GM19023 (cell line): ENCODE data around the gene PLEKHG5.
"Not testable (repeated sequence)": the region's sequence is repeated elsewhere in the genome, so short reads cannot be mapped to it uniquely, and the experiment has no call there.

Experiments
- ATAC-seq: cut with Tn5 transposase; IDR thresholded peaks from one replicate; pipeline ENCODE4 v1.9.1; 2021; ENCODE audit warnings: mild to moderate bottlenecking, moderate library complexity; ENCODE audit not compliant: unreplicated experiment

The PLEKHG5 gene

DNA sequence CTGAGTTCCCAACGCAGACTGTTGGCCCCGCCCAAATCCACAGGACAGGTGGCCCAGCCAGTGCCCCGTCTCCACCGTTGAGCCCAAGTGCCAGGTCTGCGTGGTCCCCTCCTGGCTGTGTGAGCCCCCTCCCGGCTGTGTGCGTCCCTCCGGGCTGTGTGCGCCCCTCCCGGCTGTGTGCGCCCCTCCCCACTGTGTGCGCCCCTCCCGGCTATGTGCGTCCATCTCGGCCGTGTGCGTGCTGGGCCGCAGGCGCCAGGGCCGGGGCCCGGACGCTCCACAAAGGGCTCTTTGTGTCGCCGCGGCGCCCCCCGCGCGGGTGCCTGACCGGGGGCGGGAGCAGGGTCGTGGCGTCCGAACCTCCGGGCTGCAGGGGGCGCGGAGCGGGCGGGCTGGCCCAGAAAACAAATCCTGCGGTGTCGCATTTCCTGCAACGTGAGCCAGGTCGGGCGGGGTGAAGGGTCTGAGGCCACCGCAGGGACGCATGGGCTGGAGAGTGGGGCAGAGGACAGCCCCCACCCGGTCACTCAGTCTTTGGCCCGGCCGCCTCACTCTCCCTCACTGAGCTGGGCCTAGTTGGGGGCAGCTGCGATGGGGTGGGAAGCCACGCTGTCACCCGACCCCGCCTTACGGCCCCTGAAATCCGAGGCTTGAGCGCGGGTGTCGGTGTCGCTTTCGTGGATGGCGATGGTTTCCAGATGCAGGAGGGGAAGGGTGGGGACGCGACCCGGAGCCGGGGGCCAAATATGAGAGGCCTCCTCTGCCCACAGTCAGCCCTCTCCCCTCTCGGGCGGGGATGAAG, 44.2 kb downstream of the PLEKHG5 start:
- no peak for ATAC-seq

DNA sequence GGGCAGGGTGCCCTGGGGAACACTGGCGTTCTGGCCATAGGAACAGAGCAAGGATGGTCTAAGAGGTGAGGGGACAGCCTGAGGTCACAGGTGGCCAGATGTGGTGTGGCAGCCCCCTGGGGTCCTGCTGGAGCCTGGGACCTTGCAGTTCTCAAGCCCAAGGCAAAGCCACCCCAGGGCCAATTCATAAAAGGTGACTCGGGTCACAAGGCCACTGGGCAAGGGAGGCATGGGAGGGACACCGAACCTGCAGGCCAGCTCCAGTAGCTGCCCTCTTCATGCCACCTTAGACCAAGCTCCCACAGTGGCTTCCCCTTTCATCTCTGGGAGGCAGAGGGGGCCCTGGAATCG, 44.8 kb downstream of the PLEKHG5 start:
- no peak for ATAC-seq

DNA sequence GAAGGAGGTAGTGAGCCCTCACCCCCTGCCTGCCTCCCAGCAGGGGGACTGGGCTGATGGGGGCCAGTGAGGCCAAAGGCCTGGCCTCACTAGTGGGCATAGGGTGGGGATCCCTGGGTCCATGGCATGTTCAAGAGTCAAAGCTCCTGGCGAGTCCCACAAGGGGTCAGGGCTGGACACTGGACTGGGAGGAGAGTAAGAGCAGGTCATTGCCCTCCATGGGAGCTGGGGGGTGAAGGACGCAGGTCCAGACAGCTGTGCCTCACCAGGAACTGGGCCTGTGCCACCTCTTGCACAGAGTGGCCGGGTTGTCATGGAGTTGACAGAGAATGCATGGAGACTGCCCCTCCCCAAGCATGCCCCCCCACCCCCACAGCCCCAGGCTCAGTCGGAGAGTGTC, 45.5 kb downstream of the PLEKHG5 start:
- not testable (repeated sequence) for ATAC-seq

DNA sequence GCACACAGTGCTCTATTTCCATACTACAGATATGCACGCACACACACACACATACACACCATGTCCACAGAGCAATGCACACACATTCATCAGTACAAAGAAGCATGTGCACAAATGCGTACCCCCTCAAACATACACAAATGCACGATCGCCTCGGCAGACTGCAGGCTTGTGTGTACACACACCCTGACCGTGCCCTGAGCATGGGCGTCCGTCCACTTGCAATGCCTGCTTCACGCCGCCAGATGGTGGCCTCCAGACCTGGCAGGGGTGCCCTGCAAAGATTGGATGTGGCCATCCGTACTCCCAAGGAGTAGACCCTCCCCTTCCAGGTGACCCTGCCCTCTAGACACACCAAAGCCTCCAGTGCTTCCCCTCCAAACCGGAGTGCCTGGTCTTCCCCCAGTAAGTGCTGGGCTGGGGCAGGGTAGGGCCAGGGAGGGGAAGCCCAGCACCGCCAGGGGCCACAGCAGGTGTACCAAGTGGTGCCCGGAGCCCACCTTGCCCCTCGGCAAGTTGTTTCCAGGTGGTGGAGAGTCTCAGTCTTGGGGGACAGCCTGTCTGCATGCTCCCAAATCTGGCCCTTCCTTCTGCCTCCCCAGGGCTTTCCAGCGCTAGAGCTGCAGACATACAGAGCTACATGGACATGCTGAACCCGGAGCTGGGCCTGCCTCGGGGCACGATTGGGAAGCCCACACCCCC, 46.3 kb downstream of the PLEKHG5 start:
- ATAC-seq, result no peak

DNA sequence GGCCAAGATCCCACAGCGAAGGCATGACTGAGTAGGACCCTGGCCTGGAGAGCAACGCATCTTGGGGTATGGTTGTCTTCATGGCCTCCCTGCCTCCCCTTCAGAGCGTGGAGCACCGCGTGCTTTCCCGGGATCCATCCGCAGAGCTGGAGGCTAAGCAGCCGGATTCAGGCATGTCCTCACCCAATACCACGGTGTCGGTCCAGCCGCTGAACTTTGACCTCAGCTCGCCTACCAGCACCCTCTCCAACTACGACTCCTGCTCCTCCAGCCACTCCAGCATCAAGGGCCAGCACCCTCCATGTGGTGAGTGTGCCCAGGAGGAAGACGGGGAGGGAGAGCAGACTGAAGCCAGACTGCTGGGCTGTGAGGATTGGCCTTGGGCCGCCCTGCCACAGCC, 47.1 kb downstream of the PLEKHG5 start:
- ATAC-seq, result no peak

DNA sequence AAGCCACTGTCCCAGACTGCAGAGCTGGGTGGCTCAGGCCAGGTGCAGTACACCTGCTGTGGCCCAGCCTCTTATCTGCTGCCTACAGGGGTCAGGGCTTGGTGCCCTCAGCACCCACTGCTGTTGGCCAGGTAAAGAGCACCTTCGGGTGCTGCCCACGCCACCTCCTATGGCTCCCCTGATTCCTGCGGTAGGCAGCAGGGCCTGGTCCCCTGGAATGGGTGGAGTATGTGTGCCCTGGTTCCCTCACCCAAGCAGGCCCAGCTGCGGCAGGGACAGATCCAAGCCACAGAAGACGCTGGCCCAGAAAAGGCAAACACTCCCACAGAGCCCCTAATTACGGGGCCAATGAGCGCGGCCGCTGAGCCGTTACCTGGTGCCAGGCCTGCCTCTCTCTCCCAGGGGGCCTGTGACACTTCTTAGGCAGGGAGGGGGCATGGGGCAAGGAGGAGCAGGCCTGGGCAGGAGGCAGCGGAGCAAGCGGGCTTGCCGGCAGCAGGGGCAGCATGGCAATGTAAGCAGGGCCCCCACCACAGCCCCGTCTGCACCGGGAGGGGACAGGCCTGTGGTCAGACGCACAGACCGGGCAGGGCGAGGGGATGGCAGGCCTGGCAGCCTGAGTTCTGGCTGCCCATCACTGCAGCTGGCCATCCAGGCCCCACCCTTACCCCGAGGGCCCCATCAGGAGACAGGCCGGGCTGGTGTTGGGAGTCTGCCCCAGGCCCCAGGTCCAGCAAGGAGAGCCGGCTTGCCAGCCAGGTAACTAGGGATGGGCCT, 47.9 kb downstream of the PLEKHG5 start:
- ATAC-seq, result no peak

DNA sequence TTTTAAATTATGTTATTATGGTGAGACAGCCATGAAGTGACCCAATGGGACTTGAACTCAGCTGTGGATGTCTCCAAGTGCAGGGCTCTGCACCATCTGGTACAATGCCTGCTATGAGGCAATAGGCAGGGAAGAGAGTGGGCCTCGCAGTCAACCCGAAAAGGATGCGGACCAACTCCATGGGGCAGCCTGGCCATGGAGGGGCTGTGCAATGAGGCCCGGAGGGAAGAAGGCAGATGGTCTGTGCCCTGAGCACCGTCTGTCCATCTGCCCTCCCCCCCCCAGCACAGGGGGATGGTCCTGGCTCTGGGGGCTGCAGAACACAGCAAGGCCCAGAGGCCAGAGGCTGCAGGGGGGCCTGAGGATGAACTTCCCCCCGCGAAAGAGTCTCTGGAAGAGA, 49.9 kb downstream of the PLEKHG5 start:
- ATAC-seq, result no peak

DNA sequence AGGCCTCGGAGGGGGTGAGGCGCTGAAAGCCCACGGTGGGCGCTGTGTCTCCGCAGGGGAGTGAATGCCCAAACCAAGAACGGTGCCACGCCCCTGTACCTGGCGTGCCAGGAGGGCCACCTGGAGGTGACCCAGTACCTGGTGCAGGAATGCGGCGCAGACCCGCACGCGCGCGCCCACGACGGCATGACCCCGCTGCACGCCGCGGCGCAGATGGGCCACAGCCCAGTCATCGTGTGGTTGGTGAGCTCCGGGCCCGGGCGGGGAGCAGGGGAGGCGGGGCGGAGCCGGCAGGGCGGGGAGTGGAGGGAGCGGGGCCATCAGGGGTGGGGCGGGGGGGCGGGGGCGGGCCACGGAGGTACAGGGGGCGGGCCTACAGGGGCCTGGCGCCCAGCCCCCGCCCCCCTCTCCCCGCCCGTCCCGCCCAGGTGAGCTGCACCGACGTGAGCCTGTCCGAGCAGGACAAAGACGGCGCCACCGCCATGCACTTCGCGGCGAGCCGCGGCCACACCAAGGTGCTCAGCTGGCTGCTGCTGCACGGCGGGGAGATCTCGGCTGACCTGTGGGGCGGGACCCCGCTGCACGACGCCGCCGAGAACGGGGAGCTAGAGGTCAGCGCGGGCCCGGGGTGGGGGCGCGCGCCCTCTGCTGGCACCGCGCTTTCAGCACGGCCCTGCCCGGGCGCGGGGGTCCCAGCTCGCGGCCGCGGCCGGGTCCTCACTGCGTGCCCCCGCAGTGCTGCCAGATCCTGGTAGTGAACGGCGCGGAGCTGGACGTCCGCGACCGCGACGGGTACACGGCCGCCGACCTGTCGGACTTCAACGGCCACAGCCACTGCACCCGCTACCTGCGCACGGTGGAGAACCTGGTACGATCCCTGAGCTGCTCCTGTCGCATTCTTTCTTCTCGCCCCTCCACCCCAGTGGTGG, 51.0 kb downstream of the PLEKHG5 start:
- ATAC-seq, result no peak

DNA sequence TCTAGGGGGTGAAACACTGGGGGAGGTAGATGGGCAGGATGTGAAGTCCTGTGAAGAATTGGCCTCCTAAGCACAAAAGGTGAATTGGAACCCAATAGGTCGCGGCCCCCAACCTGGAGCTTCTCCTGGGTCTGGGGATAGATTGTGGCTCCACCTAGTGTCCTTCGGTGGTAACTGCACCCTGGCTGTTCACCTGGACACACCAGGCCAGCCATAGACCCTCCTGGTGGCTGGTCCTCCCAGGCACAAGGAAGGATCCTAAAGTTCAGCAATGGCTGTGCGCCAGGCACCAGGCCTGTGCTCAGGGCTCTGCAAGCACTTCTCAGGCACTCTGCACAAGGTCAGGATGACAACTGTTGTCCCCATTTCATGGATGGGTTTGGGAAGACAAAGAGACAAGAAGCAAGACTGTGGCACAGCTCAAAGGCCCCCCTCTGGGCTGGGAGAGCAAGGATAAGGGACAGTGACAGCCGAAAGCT, 53.4 kb downstream of the PLEKHG5 start:
- no peak for ATAC-seq

DNA sequence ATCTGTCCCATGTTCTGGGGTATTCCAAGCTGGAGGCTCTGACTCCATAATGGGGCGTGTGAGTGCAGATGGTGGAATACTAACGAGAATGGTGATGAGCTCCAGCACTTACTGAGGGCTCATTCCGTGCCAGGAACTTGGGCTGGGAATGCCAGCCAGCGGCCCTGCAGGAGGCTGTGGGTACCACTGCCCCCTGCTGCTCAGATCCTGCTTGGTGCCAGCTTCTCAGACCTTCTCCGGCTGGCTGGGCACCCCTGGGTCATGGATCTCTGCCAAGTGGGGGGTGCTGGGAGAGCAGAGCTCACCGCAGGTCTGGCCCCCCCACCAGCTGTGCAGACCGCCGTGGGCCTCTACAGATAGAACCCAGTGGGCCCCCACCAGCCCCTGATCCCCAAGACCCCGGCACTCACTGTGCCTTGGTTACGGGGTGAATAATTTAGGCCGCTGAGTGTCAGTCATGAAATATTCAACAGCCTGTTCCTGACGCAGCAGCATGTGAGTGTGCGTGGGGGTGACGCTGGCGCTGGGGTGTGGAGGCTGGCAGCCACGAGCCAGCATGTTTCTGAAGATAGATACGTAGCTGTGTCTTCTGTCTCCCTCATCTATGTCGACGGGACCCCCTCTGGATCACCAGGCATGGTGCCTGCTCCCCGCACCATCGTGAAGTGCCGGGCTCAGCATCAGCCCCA, 54.3 kb downstream of the PLEKHG5 start:
- not testable (repeated sequence) for ATAC-seq

DNA sequence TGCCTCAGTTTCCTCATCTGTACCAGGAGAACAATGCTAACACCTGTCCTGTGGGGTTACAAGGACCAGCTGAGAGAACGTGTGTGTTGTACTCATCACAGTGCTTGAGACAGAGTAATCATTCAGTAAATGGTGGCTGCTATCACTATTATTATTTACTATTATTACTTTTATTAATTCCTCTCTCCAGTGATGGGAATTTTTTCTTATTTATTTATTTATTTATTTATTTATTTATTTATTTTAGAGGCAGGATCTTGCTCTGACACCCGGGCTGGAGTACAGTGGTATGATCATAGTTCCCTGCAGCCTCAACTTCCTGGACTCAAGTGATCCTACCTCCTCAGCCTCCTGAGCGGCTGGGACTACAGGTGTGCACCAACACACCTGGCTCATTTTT, 55.2 kb downstream of the PLEKHG5 start:
- ATAC-seq, result not testable (repeated sequence)

DNA sequence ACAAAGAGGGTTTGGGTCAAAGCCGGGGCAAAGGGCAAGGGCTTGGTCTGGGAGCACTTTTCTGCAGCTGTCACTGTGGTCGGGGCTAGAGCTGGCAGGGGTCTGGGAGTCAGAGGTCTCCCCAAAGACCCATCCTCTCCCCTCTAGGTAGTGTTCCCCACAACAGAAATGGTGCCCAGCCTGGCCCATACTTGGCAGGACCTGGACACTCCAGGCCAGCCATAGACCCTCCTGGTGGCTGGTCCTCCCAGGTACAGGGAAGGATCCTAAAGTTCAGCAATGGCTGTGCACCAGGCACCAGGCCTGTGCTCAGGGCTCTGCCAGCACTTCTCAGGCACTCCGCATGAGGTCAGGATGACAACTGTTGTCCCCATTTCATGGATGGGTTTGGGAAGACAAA, 55.9 kb downstream of the PLEKHG5 start:
- no peak for ATAC-seq

DNA sequence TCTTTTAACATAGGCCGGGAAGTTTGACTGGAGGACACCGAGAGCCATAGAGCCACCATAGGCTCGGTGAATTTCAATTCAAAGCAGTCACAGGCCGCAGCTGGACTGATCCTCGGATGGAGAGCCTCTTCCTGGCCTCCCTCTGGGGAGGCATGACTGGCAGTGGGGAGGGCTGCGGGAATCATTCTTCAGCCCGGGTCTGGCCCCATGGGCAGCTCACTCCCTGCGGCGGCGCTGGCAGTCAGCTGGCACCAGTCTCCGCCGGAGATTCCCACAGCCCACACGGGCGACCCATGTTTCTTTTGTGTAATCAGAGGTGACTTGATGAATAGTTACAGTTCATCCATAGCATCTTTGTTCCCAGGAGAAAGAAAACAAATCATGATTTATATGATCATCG, 56.3 kb downstream of the PLEKHG5 start:
- no peak for ATAC-seq

DNA sequence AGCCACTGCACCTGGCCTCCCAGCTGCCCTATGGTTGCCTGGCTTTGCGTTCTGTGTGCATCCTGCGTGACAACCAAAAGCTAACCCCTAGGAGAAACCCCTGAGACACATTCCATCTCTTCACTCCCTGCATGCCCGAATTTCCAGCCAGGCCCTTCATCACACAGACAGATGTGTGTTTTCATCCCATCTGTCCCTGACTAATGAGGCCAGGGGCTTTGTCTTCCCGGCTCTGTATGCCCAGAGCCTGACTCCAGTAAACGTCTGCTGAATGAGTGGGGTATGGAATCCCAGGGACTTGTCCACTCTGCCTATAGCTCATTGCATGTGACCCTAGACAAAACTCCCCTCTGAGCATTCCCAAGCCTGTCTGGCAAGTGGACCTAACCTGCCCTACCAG, 57.3 kb downstream of the PLEKHG5 start:
- no peak for ATAC-seq

DNA sequence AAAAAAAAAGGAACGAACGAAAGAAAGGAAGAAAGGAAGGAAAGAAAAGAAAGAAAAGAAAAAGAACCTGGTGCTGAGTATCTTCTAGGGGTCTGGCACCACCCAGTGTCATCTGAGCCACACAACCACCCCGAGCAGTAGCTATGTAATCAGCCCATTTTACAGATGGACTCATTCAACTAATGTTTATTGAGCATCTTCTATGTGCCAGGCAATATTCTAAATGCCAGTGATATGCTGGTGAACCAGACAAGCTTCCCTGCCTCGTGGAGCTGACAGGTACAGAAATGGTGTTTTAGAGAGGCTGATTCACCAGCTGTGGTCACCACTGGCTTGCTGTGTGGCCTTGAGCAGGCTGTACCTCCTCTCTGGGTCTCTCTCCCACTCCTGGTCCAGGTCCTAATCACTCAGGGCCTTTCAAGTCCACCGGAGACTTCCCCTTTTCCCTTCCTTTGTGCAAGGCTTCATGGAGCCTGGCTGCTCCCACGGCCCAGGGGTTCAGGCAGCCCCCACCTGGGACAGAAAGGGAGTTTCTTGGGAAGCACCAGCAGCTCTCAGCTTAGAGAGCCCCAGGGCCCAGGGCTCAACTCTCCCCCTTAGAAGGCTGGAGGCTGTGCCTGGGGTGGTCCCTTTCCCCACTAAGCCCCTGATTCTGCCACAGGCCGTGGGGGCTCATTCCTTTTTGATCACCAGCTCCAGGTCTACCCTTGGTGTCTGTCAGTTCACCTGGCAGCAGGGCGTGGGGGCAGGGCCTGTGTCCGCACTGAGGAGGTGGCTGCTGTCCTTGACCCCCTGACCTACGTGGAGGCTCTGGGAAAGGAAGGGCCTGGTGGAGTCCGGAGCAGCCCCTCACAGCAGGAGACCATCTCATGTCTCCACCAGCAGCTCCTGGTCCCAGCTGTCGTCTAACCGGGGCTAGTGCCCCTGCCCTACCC, 59.6 kb downstream of the PLEKHG5 start:
- not testable (repeated sequence) for ATAC-seq

DNA sequence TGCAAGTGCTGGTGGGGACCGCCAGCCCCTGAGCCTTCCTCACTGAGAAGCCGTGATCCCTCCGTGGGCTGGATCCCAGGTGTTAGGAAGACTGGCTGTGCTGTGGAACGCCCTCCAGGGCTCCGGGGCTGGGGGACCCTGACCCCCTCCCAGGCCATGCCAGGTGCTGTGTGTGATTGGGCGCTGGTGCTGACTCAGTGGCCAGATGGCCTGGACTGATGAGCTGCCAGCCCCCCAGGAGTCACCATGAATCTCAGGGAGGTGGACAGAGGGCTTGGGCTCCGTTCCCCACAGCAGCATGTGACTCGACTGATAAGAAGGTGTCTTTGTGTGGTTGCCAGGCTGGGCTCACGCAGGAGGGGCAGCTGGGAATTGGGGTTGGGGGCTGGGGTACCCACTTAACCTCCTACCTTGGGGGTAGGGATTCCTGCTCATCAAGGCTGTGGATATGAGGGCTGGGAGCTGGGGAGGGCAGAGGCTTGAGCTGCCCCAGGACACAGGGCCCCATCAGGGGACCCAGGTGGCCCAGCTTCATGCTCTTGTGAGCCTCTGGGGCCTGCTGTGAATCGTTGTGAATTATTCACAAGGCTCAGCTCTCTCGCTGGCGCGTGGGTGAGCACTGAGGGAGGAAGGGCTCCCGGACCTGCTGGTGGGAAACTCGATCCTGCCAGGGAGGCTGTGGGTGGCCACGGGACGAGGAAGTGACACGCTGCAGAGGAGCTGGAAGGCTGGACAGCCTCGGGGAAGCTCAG, 61.6 kb downstream of the PLEKHG5 start:
- not testable (repeated sequence) for ATAC-seq

DNA sequence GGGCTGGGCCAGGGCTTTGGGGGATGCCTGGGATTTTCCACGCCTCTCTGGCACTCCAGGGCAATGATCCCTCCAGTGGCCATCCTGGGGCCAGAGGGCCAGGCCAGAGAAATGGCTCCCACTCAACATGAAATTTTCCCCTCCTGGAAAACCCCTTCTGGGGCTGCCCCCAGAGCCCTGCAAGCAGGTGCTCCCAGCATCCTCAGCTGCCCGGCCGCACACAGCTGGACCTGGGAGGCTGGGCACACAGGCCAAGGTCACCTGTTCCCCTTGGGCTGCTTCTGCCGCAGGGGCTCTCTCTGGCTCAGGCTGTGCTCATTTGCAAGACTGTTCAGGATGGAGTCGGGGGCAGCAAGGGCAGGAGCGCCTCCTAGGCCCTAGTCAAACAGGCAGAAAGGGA, 63.0 kb downstream of the PLEKHG5 start:
- not testable (repeated sequence) for ATAC-seq
